Measurements from ENCODE around the gene HK3. TPM values are rescaled to one million over a fixed set of nuclear protein-coding genes. Genes with fewer than 3 reads are reported as not detected.

Gene HK3
- total RNA-seq, 1 experiment from 2014 or later, result not detected

Other genes with a start within 250 kb of the HK3 start
- 0.06 and 0.26 TPM in 2 replicates for gene UNC5A, start 88.8 kb downstream of the HK3 start, total RNA-seq (2014; rRNA removed)
- gene UIMC1, start 107.4 kb upstream of the HK3 start, total RNA-seq (2014; rRNA removed), result 22.2 and 24.6 TPM in 2 replicates
- gene ZNF346, start 123.3 kb upstream of the HK3 start, total RNA-seq (2014; rRNA removed), result 7.1 and 9.1 TPM in 2 replicates
- gene FGFR4, start 187.6 kb upstream of the HK3 start, total RNA-seq (2014; rRNA removed), result 29.3 and 56.0 TPM in 2 replicates
- 27.0 and 27.9 TPM in 2 replicates for gene NSD1, start 234.4 kb upstream of the HK3 start, total RNA-seq (2014; rRNA removed)

Data from LHCN-M2 (cell line).